Heart left ventricle (tissue), 16 donors: ENCODE measurements around the gene MOSPD3. TPM values are rescaled to one million over a fixed set of nuclear protein-coding genes. Genes with fewer than 3 reads are reported as not detected.

ENCODE experiments used
- ATAC-seq, 4 donors: fragments of 200-7000 bp; cut with Tn5 transposase; one replicate each; pipeline ENCODE4 v1.9.1; 2020 to 2022; ENCODE audit warnings: moderate library complexity in 4 of 4, mild to moderate bottlenecking in 3 of 4, moderate number of reproducible peaks in 1 of 4
- DNase-seq, 5 donors: peaks; one replicate each; pipeline ENCODE4 v3.0.0-alpha.2; 2020
- H3K27ac ChIP-seq, 12 donors: fragments of 200-600 bp; sonication (generic) in 4 of 12; one replicate each; pipeline versions ENCODE4 v1.5.0 to v1.8.0; 2016 to 2022; ENCODE audit warnings: mild to moderate bottlenecking in 2 of 12
- H3K27me3 ChIP-seq, 9 donors: fragments of 200-600 bp; sonication (generic) in 2 of 9; one replicate each; pipeline versions ENCODE4 v1.5.1 to v1.8.0; 2016 to 2022; ENCODE audit warnings: mild to moderate bottlenecking in 3 of 9
- H3K36me3 ChIP-seq, 9 donors: fragments of 200-600 bp; sonication (generic) in 2 of 9; one replicate each; pipeline versions ENCODE4 v1.5.0 to v1.8.0; 2018 to 2022; ENCODE audit warnings: mild to moderate bottlenecking in 2 of 9
- H3K4me1 ChIP-seq, 12 donors: fragments of 200-600 bp; sonication (generic) in 4 of 12; one replicate each; pipeline versions ENCODE4 v1.5.0 to v1.8.0; 2016 to 2022; ENCODE audit warnings: mild to moderate bottlenecking in 3 of 12
- H3K4me3 ChIP-seq, 12 donors: fragments of 200-600 bp; sonication (generic) in 4 of 12; one replicate each; pipeline versions ENCODE4 v1.5.0 to v1.8.0; 2017 to 2022; ENCODE audit warnings: mild to moderate bottlenecking in 9 of 12, moderate library complexity in 4 of 12
- H3K9me3 ChIP-seq, 12 donors: fragments of 200-600 bp; sonication (generic) in 4 of 12; one replicate each; pipeline versions ENCODE4 v1.5.0 to v1.8.0; 2016 to 2022; ENCODE audit warnings: mild to moderate bottlenecking in 1 of 12
- POLR2A ChIP-seq, 2 donors: fragments of 450-650 bp; IDR thresholded peaks; one replicate each; pipeline ENCODE4 v1.6.1; 2017; ENCODE audit warnings: antibody characterized with exemption in 2 of 2, mild to moderate bottlenecking in 2 of 2, moderate library complexity in 2 of 2
- WGBS, 4 donors: extraction: QIAGEN DNeasy Blood & Tissue Kit in 2 of 4; methylation state at CpG; one replicate each; pipeline versions ENCODE4 v1.1.5 to v1.1.7; 2013 to 2018; 5-methylcytosine and 5-hydroxymethylcytosine counted together
- intact Hi-C, 10 donors: fragments of 100-400 bp; cut with DNase I; formaldehyde crosslinking; loops; one replicate each; pipeline versions ENCODE4 v1.11.1 to v1.14.2; 2022
- polyA plus RNA-seq, 2 donors: library from polyadenylated mRNA; stranded (reverse); fragments of 200-250 nt; gene quantifications; one replicate each; pipeline ENCODE4 v1.2.3, GENCODE V29; 2013
- total RNA-seq, 9 donors: library from RNA; depleted of rRNA in 2 of 9; stranded (reverse); fragments of >200 nt in 2 of 9; fragmentation: NEBNext Ultra II Directional in 3 of 9; extraction: Animal tissue kit (Norgen Biotek cat#: 25700) in 3 of 9; gene quantifications; one replicate each; pipeline versions ENCODE4 v1.1.0 to v1.2.4, GENCODE V29; 2016 to 2023
- TF ChIP-seq, protein P1 (sequence below), 12 donors: fragments of 200-600 bp; sonication (generic) in 4 of 12; IDR thresholded peaks; one replicate each; pipeline versions ENCODE4 v1.5.0 to v1.8.0; 2018 to 2022; ENCODE audit warnings: antibody characterized with exemption in 12 of 12, mild to moderate bottlenecking in 5 of 12
- donor health status: ischemic (EF 13 %, LVEDD 7.1; RV severe dilation, severe dysfunction).
- donor health status: healthy with polysubstance abuse.
- donor health status: DM: no; HTN: yes; CAD: no.
- donor health status: DM: no; HTN: no; CAD: no.
- donor health status: ischemic (EF 25% LVEDD 6.9; RV normal size, moderate dysfunction).
- donor health status: ischemic (EF 25% LVEDD 5.7; RV mildly dilated, moderate dysfunction).
- donor health status: healthy.
- donor health status: DM: yes; HTN: yes; CAD: no.
- donor health status: ischemic (EF 35%, LVEDD 5.7; RV mildly dilated, moderate dysfunction).
- donor health status: nonischemic (EF 11% LVEDD 7.7; RV severe dilation, severe dysfunction).
- donor health status: DM: yes; HTN: yes; CAD: no.
- donor health status: PGD.
- donor health status: ischemic (EF 29% LVEDD 5.4; RV normal size, mild dysfunction).
- donor health status: nonischemic (EF 23%, LVEDD 6.1; RV moderate dilation, normal function).

The MOSPD3 gene
- total and polyA plus RNA-seq, 11 donors: 6.7 to 13.8 (median 10.4) TPM

- Histone ChIP-seq H3K27me3 (no peaks in the 10 kb centered on the region), H3K36me3 (no peaks in the 10 kb centered on the region), H3K4me3 (peak overlapping the region in 9 of 12 donors; percentile 26 to 51 (median 43)), H3K4me1 (peaks cover 0 to 12% (median 4%) of the 10 kb centered on the region in 12 donors), H3K27ac (peak overlapping the region in 1 of 12 donors; percentile 67), H3K9me3 (no peaks in the 10 kb centered on the region)
- WGBS, 4 donors: 5 to 20% (median 11%) methylated on average over 6 to 37 of the region's 37 CpGs
- TF ChIP-seq POLR2A (IDR thresholded peaks at IDR 0.05): no peak
- TF ChIP-seq, protein P1, sequence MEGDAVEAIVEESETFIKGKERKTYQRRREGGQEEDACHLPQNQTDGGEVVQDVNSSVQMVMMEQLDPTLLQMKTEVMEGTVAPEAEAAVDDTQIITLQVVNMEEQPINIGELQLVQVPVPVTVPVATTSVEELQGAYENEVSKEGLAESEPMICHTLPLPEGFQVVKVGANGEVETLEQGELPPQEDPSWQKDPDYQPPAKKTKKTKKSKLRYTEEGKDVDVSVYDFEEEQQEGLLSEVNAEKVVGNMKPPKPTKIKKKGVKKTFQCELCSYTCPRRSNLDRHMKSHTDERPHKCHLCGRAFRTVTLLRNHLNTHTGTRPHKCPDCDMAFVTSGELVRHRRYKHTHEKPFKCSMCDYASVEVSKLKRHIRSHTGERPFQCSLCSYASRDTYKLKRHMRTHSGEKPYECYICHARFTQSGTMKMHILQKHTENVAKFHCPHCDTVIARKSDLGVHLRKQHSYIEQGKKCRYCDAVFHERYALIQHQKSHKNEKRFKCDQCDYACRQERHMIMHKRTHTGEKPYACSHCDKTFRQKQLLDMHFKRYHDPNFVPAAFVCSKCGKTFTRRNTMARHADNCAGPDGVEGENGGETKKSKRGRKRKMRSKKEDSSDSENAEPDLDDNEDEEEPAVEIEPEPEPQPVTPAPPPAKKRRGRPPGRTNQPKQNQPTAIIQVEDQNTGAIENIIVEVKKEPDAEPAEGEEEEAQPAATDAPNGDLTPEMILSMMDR (IDR thresholded peaks at IDR 0.05): no peak
- intact Hi-C loops: loop anchor here in 2 of 10 donors (5.0 kb wide), 2 partner anchors 41 to 46 kb away; partner anchors contain the start of gene GNB2 (in 1 of the 2)
- DNase-seq (peak; percentile 78 to 91 (median 84)), ATAC-seq (peak; percentile 89 to 99 (median 96))
Observed at GRCh38 chr7:100626530-100627237, 14.3 kb downstream of the MOSPD3 start.

DNA sequence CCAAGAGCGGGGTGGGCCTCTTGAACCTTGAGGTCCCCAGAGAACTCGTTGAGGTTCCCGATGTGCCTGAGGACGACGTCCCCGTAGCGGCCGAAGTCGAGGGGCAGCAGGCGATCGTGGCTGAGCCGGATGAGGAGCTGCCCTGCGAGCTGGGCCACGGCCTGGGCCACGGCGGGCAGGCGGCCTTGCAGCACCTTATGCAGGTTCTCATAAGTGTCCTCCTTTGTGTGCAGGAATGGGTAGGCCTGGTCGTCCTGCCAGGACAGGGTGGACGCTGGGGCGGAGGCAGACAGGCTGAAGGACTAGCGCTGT is 14.9 kb downstream of the MOSPD3 start:
- H3K36me3 ChIP-seq: no peaks in the 10 kb centered on the region
- H3K27me3 ChIP-seq: peaks cover 0 to 3% (median 0%) of the 10 kb centered on the region in 9 donors
- 78 to 94% (median 86%) methylated on average over 10 to 21 of the region's 21 CpGs for WGBS, 4 donors
- H3K27ac ChIP-seq: no peak overlapping the region
- intact Hi-C loops: loop anchor here in 2 of 10 donors (5.0 kb wide), 2 partner anchors 40 to 45 kb away; partner anchors contain the start of gene GNB2 (in 1 of the 2)
- TF ChIP-seq, protein P1 (IDR thresholded peaks at IDR 0.05): no peak
- no peak for TF ChIP-seq POLR2A (IDR thresholded peaks at IDR 0.05)
- ATAC-seq: no peak
- H3K4me1 ChIP-seq: peaks cover 0 to 12% (median 4%) of the 10 kb centered on the region in 12 donors
- no peaks in the 10 kb centered on the region for H3K9me3 ChIP-seq
- no peak for DNase-seq
- H3K4me3 ChIP-seq: no peak overlapping the region

DNA sequence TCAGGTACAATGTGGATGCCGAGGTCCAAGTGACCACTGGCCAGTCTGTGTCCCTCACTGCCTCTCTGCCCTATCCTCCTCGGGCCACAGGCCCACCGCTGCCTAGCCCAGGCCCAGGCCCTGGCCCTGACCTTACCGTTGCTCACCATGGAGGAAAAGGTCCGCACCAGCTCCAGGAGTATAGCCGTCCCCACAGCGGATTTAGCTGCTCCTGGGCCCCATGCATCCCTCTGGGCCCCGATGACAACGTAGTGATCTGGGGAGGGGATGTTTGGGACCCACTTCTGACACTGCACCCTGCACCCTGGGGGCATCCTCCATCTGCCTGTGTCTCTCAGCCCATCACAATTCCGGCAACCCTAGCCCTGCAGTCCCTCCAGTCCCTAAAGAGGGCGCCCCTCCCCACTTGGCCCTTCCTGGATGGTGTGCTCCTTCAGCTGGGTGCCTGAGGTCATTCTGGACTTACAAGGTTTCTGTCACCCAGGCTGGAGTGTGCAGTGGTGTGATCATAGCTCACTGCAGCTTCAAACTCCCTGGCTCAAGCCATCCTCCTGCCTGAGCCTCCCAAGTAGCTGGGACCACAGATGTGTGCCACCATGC is 16.9 kb downstream of the MOSPD3 start:
- Histone ChIP-seq H3K27ac (no peak overlapping the region), H3K4me3 (no peak overlapping the region), H3K9me3 (no peaks in the 10 kb centered on the region), H3K36me3 (no peaks in the 10 kb centered on the region), H3K27me3 (peaks cover 4 to 16% (median 12%) of the 10 kb centered on the region in 9 donors), H3K4me1 (peaks cover 0 to 24% (median 14%) of the 10 kb centered on the region in 12 donors)
- ATAC-seq (no peak), DNase-seq (no peak)
- intact Hi-C loops: loop anchor here in 2 of 10 donors (5.0 kb wide), 2 partner anchors 38 to 43 kb away; partner anchors contain the start of gene GNB2 (in 1 of the 2)
- 56 to 80% (median 76%) methylated on average over 8 to 11 of the region's 11 CpGs for WGBS, 4 donors
- no peak for TF ChIP-seq POLR2A (IDR thresholded peaks at IDR 0.05)
- TF ChIP-seq, protein P1 (IDR thresholded peaks at IDR 0.05): peak in 1 of 12 donors; percentile 11

- 90 to 91% (median 91%) methylated on average over 4 of the region's 4 CpGs for WGBS, 4 donors
- Histone ChIP-seq H3K9me3 (no peaks in the 10 kb centered on the region), H3K4me3 (no peak overlapping the region), H3K27ac (no peak overlapping the region), H3K4me1 (peaks cover 0 to 24% (median 14%) of the 10 kb centered on the region in 12 donors), H3K36me3 (no peaks in the 10 kb centered on the region), H3K27me3 (peaks cover 4 to 17% (median 12%) of the 10 kb centered on the region in 9 donors)
- TF ChIP-seq, protein P1 (IDR thresholded peaks at IDR 0.05): no peak
- TF ChIP-seq POLR2A (IDR thresholded peaks at IDR 0.05): no peak
- no peak for ATAC-seq
- intact Hi-C loops: no loop called here
- no peak for DNase-seq
Observed at GRCh38 chr7:100630066-100630465, 17.7 kb downstream of the MOSPD3 start.
